Measurements from ENCODE around the gene NEU3.

DNA sequence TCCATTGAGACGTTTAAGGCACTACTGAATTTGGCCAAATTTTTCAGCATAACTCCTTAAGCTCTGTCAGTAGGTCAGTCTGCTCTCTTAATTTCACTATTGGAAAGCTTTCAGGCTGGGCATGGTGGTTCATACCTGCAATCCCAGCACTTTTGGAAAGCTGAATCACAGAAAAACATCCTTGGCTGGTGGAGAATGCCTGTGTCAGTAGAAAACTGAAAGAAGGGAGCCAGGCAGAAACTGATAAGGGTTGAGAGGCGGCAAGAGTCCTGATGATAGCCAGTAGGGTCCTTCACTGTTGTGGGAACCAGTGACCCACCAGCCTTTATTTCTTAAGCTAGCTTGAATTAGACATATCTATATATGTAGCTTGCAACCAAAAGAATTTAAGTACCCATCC is 22.6 kb downstream of the NEU3 start:
- TF ChIP-seq, protein P1, sequence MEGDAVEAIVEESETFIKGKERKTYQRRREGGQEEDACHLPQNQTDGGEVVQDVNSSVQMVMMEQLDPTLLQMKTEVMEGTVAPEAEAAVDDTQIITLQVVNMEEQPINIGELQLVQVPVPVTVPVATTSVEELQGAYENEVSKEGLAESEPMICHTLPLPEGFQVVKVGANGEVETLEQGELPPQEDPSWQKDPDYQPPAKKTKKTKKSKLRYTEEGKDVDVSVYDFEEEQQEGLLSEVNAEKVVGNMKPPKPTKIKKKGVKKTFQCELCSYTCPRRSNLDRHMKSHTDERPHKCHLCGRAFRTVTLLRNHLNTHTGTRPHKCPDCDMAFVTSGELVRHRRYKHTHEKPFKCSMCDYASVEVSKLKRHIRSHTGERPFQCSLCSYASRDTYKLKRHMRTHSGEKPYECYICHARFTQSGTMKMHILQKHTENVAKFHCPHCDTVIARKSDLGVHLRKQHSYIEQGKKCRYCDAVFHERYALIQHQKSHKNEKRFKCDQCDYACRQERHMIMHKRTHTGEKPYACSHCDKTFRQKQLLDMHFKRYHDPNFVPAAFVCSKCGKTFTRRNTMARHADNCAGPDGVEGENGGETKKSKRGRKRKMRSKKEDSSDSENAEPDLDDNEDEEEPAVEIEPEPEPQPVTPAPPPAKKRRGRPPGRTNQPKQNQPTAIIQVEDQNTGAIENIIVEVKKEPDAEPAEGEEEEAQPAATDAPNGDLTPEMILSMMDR (IDR thresholded peaks at IDR 0.05) = no peak
- no peak for TF ChIP-seq POLR2A (IDR thresholded peaks at IDR 0.05)
